HG03457 (cell line): ENCODE measurements around the gene ASS1.

Experiments used
- ATAC-seq: cut with Tn5 transposase; IDR thresholded peaks from one replicate; pipeline ENCODE4 v1.9.1; 2021; ENCODE audit warnings: moderate number of reproducible peaks; ENCODE audit not compliant: unreplicated experiment

ASS1 gene

GRCh38 chr9:130549093-130549735 is 104.5 kb downstream of the ASS1 start:
- ATAC-seq, result no peak
